SK-MEL-5 (cell line): ENCODE measurements around the gene MTOR. TPM values are rescaled to one million over a fixed set of nuclear protein-coding genes. Genes with fewer than 3 reads are reported as not detected.
"Not testable (repeated sequence)": the region's sequence is repeated elsewhere in the genome, so short reads cannot be mapped to it uniquely, and the experiment has no call there.

Experiments used
- DNase-seq: peaks from one replicate; pipeline ENCODE4 v3.0.0-alpha.2; 2016; ENCODE audit warnings: low read depth, low spot score
- in situ Hi-C: cut with HindIII; loops from 2 replicates; pipeline ENCODE4 v1.10.0; 2016; ENCODE audit warnings: low sequenced_read_pairs, high pct_unique_total_duplicates, low pct_unique_long_range_greater_than_20kb
- polyA plus RNA-seq, 2 experiments: library from polyadenylated mRNA; depleted of rRNA; stranded (reverse); fragments of >200 nt; gene quantifications; 2 replicates each; pipeline ENCODE4 v1.2.3, GENCODE V29; 2015
- total RNA-seq: library from RNA; depleted of rRNA; stranded (reverse); fragments of >200 nt; shearing (Covaris generic); gene quantifications from 2 replicates; pipeline ENCODE4 v1.2.3, GENCODE V29; 2014; rRNA removed

The MTOR gene
- 34.5 and 36.7 TPM in 2 replicates for total RNA-seq
- polyA plus RNA-seq (2015; cell fraction: cytosol; rRNA removed): 28.7 and 39.3 TPM in 2 replicates
- 68.9 and 71.0 TPM in 2 replicates for polyA plus RNA-seq (2015; cell fraction: nucleus; rRNA removed)

- DNase-seq: peak; percentile 100
- in situ Hi-C loops: no loop called here
These were observed at the start of gene MTOR for GRCh38 chr1:11262171-11263049. MTOR (minus strand) TSS chr1:11262551; CDS start chr1:11259409, 3,142 bp downstream.

- in situ Hi-C loops: no loop called here
- DNase-seq: peak; percentile 11
These were observed 47.0 kb upstream of the MTOR start for GRCh38 chr1:11309385-11309784.

- in situ Hi-C loops: no loop called here
- DNase-seq: no peak
These were observed 46.4 kb upstream of the MTOR start for GRCh38 chr1:11308699-11309224.

DNA sequence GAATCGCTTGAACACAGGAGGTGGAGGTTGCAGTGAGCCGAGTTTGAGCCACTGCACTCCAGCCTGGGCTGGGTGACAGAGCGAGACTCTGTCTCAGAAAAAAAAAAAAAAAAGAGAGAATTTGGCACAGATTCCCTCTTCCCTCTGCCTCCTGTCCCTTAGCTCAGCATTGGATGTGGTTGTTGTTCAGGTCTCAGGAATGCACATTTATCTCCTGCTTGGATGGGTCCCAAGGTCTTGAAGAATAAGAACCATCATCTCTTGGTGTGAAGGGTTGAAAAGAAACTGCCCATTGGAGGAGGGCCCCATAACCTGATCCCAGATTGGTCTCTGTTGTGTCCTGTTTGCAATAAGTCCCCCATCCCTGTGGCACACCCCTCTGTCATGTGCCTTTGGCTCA is 45.5 kb upstream of the MTOR start:
- no peak for DNase-seq

DNA sequence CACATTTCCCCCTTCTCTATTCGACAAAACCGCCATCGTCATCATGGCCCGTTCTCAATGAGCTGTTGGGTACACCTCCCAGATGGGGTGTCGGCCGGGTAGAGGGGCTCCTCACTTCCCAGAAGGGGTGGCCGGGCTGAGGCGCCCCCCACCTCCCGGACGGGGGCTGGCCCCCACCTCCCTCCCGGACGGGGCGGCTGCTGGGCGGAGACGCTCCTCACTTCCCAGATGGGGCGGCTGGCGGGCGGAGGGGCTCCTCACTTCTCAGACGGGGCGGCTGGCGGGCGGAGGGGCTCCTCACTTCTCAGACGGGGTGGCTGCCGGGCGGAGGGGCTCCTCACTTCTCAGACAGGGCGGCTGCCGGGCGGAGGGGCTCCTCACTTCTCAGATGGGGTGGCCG is 43.2 kb upstream of the MTOR start:
- DNase-seq, in situ Hi-C loops: not testable (repeated sequence)

More for the DNA sequence above, 45.5 kb upstream of the MTOR start:
- in situ Hi-C loops: no loop called here

DNA sequence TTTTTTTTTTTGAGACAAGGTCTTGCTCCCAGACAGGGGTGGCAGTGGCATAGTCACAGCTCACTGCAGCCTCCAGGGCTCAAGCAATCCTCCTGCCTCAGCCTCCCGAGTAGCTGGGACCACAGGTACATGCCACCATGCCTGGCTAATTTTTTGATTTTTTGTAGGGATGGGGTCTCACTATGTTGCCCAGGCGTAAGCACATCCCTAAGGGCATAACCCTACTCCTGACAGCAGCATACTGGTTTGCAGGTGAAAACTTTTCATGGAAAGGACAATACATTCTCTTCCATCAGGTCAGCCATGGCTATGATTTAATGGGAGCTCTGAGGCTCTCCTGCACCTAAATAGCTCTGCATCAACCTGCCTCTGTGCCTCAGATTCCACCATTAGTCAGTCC is 40.0 kb upstream of the MTOR start:
- DNase-seq: no peak
- in situ Hi-C loops: no loop called here

- DNase-seq: no peak
- in situ Hi-C loops: no loop called here
These were observed 39.2 kb upstream of the MTOR start for GRCh38 chr1:11301601-11302000.

DNA sequence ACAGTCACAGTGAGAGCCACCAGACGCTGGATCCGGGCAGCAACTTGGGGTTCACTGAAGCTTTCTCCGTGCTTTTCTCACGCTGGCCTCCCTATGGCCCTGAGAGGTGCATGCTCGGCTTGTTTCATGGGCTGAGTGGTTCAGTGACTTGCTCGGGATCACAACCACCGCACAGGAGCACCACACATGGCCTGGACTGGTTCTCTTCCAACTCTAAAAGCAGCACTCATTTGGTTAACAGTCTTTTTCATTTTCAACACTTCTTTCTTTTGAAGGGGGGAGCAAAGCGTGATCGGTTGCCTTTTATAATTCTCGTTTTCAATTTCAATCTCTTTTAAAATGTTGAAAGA is 36.8 kb upstream of the MTOR start:
- in situ Hi-C loops: no loop called here

GRCh38 chr1:11298390-11299224 is 36.3 kb upstream of the MTOR start:
- in situ Hi-C loops: no loop called here
- no peak for DNase-seq

More for the DNA sequence above, 36.8 kb upstream of the MTOR start:
- DNase-seq: no peak

GRCh38 chr1:11297774-11298173 is 35.4 kb upstream of the MTOR start:
- in situ Hi-C loops, DNase-seq: not testable (repeated sequence)

DNA sequence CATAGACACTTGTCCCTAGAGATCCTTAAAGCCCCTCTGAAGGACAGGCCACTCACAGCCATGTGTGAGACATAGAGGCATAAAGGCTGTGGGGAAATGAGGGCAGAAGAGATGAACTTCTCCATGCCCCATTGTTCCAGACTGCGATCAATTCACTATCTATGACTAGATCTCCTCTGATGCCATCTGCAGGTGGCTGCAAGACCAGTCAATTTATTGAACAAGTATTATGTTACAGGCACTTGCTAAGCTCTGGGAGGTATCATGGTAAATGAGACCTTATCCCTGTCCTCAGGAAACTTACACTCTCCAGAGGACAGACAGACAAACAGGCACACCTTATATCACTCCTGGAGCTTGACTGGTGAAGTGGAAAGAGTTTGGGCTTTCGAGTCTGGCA is 33.6 kb upstream of the MTOR start:
- in situ Hi-C loops: no loop called here
- DNase-seq: no peak

DNA sequence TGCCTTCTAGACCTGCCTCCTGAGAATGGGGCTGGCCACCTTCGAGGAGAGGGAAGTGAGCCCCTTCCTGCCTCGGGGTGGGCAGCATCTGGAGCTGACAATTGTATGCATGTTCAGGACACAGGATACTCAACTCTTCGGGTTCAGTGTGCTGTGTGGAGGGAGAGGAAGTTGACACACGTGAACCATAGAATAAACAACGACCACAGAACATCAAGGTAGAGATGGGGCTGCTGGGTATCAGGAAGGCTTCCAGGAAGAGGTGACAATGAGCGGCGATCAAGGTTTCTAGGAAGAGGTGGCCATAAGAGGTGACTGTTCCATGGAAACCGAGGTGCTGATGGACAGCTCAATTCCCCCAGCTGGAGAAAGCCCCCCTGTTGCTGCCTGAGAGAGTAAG is 32.6 kb upstream of the MTOR start:
- no peak for DNase-seq
- in situ Hi-C loops: no loop called here

DNA sequence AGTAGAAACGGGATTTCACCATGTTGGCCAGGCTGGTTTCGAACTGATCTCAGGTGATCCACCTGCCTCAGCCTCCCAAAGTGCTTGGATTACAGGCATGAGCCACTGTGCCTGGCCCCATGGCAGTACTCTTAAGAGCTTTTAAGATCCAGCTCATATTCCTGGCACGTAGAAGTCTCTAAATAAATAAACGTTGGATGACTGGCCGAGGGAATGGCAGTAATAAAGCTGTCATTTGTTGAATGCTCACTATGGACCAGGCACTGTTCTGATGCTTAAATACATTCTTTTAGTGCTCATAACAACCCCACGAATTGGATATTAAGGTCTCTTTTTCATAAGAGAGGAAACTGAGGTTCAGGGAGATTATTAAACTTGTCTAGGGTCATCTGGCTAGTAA is 31.5 kb upstream of the MTOR start:
- in situ Hi-C loops: no loop called here

DNA sequence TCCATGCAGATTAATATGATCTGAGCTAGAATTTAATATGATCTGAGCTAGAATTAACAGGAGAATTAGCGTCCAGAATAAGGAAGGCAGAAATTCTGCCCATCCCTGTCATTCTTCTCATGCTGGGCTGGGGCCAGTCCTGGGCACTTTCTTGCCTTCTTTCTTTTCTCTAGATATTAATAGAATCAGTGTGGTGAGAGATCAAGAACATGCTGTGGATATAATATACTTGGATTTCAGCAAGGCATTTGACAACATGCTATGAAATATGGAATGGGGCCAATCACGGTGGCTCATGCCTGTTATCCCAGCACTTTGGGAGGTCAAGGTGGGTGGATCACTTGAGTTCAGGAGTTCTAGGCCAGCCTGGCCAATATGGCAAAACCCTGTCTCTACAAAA is 28.7 kb upstream of the MTOR start:
- no peak for DNase-seq
- in situ Hi-C loops: no loop called here

More for the DNA sequence above, 31.5 kb upstream of the MTOR start:
- no peak for DNase-seq

DNA sequence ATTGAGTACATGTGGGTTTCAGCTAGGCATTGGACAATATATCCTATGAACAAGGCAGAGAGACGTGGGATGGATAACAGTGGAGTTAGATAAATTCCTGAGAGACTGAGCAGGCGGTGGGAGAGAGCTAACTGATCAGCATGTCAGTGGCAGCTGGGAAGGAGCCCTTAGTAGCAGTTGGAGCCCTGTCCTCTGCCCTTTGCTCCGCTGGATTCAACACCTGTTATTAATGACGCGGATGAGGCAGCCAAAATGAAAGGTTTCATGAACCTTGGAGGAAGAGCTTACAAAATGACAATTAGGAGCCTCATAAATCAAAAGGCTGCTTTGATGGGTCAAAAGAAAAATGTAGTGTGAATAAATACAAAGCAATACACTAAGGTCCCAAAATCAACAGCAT is 26.7 kb upstream of the MTOR start:
- in situ Hi-C loops: no loop called here
- DNase-seq: no peak

DNA sequence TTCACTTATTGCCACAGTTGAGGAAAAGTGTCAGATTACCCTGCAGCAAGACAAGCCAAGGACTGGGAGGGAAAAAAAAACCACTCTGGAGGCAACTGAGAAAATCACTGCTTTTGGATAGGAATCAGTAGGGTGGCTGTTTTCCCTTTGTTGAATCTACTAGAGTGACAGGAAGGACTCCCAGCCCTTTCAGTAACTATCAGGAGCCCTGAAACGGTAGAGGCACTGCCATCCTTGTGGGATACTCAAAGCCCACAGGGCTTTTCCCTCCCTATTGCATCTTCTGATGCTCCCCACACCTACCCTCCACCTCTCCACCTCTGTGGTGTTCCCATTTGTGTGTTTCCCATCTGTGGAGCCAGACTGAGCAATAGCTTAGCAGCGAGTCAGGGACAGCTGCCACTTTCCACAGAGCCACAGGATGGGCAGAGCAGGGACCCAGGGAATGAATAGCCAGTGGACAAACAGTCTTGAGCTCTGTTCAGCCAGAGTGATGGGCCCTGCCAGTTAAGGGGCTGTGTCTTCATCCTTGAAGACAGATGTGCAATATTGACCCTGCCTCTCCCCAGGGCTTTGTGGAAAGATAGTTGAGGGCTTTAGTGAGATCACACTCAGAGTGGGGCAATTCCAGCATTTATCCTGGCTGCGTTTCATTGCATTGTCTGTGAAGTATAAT is 24.5 kb upstream of the MTOR start:
- in situ Hi-C loops: no loop called here
- no peak for DNase-seq

DNA sequence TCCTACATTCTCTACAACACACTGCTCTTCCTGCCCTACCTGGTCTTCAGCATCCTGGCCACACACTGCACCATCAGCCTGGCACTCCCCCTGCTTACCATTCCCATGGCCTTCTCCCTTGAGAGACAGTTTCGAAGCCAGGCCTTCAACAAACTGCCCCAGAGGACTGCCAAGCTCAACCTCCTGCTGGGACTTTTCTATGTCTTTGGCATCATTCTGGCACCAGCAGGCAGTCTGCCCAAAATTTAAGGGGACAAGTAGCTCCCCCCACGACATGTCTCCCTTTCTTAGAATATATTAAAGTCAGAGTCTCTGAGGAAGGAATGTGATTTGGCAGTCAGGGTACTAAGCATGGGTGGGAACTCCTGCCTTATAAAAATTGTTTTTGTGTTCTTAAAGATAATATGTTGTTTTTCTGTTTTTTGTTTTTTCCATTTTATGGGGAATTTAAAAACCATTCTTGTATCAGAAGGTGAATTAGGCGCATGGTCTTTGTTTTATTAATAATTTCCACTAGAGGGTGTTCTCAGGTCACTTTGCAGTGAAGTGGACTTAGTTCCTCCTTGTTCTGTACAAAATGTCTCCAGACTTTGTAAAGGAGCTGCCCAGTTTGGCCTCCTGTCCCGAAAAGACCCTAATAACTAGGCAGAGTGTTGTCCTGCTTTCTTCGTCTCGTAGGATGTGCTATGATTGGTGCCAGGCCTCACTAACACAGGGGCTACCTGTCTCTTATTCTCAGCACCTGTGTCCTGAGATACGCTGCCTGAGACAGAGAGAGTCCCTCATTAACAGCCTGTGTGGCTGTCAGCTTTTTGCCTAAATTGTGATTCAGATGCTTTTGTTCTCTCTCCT is 23.8 kb upstream of the MTOR start:
- in situ Hi-C loops: no loop called here
- peak; percentile 12 for DNase-seq
